ENCODE data around the gene UNC13D.
A peak's percentile ranks its signal among the peaks of the same experiment; 100 is the strongest.

UNC13D gene

GRCh38 chr17:75839942-75840798, 4.0 kb downstream of the UNC13D start:
- DNase-seq, result no peak
- in situ Hi-C loops (cut with HindIII; ENCODE audit: low pct_ligation_motif_present, low pct_unique_long_range_greater_than_20kb, low sequenced_read_pairs), result no loop called here

- in situ Hi-C loops (cut with HindIII; ENCODE audit: low pct_ligation_motif_present, low pct_unique_long_range_greater_than_20kb, low sequenced_read_pairs), result no loop called here
- no peak for DNase-seq
Measured at GRCh38 chr17:75838410-75838809, 5.8 kb downstream of the UNC13D start.

- in situ Hi-C loops (cut with HindIII; ENCODE audit: low pct_ligation_motif_present, low pct_unique_long_range_greater_than_20kb, low sequenced_read_pairs), result no loop called here
Measured at GRCh38 chr17:75837899-75838298, 6.3 kb downstream of the UNC13D start.

GRCh38 chr17:75836605-75837004, 7.6 kb downstream of the UNC13D start:
- DNase-seq, result no peak
- in situ Hi-C loops (cut with HindIII; ENCODE audit: low pct_ligation_motif_present, low pct_unique_long_range_greater_than_20kb, low sequenced_read_pairs), result no loop called here

More at GRCh38 chr17:75837899-75838298, 6.3 kb downstream of the UNC13D start:
- DNase-seq, result no peak

- DNase-seq, result no peak
- in situ Hi-C loops (cut with HindIII; ENCODE audit: low pct_ligation_motif_present, low pct_unique_long_range_greater_than_20kb, low sequenced_read_pairs), result no loop called here
Measured at GRCh38 chr17:75835654-75835987, 8.6 kb downstream of the UNC13D start.

GRCh38 chr17:75834928-75835653, 9.1 kb downstream of the UNC13D start:
- no peak for DNase-seq

GRCh38 chr17:75834279-75834920, 9.8 kb downstream of the UNC13D start:
- in situ Hi-C loops (cut with HindIII; ENCODE audit: low pct_ligation_motif_present, low pct_unique_long_range_greater_than_20kb, low sequenced_read_pairs), result no loop called here
- no peak for DNase-seq

More at GRCh38 chr17:75834928-75835653, 9.1 kb downstream of the UNC13D start:
- in situ Hi-C loops (cut with HindIII; ENCODE audit: low pct_ligation_motif_present, low pct_unique_long_range_greater_than_20kb, low sequenced_read_pairs), result no loop called here

GRCh38 chr17:75832652-75833400, 11.4 kb downstream of the UNC13D start:
- no peak for DNase-seq
- in situ Hi-C loops (cut with HindIII; ENCODE audit: low pct_ligation_motif_present, low pct_unique_long_range_greater_than_20kb, low sequenced_read_pairs), result no loop called here

- in situ Hi-C loops (cut with HindIII; ENCODE audit: low pct_ligation_motif_present, low pct_unique_long_range_greater_than_20kb, low sequenced_read_pairs), result no loop called here
- DNase-seq, result no peak
Measured at GRCh38 chr17:75832164-75832651, 12.0 kb downstream of the UNC13D start.

GRCh38 chr17:75831032-75831571, 13.1 kb downstream of the UNC13D start:
- DNase-seq, result no peak
- in situ Hi-C loops (cut with HindIII; ENCODE audit: low pct_ligation_motif_present, low pct_unique_long_range_greater_than_20kb, low sequenced_read_pairs), result no loop called here

- DNase-seq, result peak; percentile 25
- in situ Hi-C loops (cut with HindIII; ENCODE audit: low pct_ligation_motif_present, low pct_unique_long_range_greater_than_20kb, low sequenced_read_pairs), result no loop called here
Measured at GRCh38 chr17:75830164-75831031, 13.8 kb downstream of the UNC13D start.

- DNase-seq, result no peak
- in situ Hi-C loops (cut with HindIII; ENCODE audit: low pct_ligation_motif_present, low pct_unique_long_range_greater_than_20kb, low sequenced_read_pairs), result no loop called here
Measured at GRCh38 chr17:75829747-75830146, 14.5 kb downstream of the UNC13D start.

- in situ Hi-C loops (cut with HindIII; ENCODE audit: low pct_ligation_motif_present, low pct_unique_long_range_greater_than_20kb, low sequenced_read_pairs), result no loop called here
- DNase-seq, result no peak
Measured at GRCh38 chr17:75828741-75829140, 15.5 kb downstream of the UNC13D start.

- in situ Hi-C loops (cut with HindIII; ENCODE audit: low pct_ligation_motif_present, low pct_unique_long_range_greater_than_20kb, low sequenced_read_pairs), result no loop called here
- DNase-seq, result no peak
Measured at GRCh38 chr17:75828076-75828400, 16.2 kb downstream of the UNC13D start.

GRCh38 chr17:75827308-75828075, 16.7 kb downstream of the UNC13D start:
- DNase-seq, result peak; percentile 56
- in situ Hi-C loops (cut with HindIII; ENCODE audit: low pct_ligation_motif_present, low pct_unique_long_range_greater_than_20kb, low sequenced_read_pairs), result no loop called here

- in situ Hi-C loops (cut with HindIII; ENCODE audit: low pct_ligation_motif_present, low pct_unique_long_range_greater_than_20kb, low sequenced_read_pairs), result no loop called here
- DNase-seq, result no peak
Measured at GRCh38 chr17:75826561-75827307, 17.5 kb downstream of the UNC13D start.
